ENCODE data around the gene TKT. TPM values are rescaled to one million over a fixed set of nuclear protein-coding genes. Genes with fewer than 3 reads are reported as not detected.

The TKT gene, protein sequence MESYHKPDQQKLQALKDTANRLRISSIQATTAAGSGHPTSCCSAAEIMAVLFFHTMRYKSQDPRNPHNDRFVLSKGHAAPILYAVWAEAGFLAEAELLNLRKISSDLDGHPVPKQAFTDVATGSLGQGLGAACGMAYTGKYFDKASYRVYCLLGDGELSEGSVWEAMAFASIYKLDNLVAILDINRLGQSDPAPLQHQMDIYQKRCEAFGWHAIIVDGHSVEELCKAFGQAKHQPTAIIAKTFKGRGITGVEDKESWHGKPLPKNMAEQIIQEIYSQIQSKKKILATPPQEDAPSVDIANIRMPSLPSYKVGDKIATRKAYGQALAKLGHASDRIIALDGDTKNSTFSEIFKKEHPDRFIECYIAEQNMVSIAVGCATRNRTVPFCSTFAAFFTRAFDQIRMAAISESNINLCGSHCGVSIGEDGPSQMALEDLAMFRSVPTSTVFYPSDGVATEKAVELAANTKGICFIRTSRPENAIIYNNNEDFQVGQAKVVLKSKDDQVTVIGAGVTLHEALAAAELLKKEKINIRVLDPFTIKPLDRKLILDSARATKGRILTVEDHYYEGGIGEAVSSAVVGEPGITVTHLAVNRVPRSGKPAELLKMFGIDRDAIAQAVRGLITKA
- total RNA-seq: 578 and 751 TPM in 2 replicates

DNA sequence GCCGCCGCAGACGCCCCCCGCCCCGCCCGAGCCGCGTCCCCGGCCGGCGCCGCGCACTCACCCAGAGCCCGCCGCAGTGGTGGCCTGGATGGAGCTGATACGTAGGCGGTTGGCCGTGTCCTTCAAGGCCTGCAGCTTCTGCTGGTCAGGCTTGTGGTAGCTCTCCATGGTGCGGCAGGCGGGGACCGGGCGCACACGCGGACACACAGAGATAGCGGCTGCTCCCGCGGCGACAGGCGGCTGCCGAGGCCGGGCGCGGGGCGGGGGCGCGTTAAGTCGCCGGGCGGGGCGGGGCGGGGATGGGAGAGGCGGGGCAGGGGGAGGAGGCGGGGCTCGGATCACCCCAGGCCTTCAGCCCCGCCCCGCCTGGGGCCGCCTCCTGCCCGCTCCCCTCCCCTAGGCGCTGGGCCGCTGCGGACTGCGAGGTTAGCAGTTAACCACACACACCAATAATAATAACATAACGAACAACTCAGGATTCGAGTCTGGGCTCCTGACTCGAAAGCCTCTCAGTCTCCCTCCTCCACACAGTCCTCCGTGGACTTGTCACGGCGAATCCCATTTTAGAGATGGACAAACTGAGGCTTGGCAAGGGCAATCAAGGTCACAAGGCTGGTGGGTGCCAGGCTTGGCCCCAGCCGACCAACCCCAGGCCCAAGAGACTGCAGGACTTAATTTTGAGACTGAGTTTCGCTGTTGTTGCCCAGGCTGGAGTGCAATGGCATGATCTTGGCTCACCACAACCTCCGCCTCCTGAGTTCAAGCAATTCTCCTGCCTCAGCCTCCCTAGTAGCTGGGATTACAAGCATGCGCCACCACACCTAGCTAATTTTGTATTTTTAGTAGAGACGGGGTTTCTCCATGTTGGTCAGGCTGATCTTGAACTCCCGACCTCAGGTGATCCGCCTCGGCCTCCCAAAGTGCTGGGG is at the start of gene TKT:
Gene TKT, minus strand, starts transcription at position 248 of the 929 bp plus-strand sequence. Its CDS starts 80 bp downstream, at position 168.

Other genes starting within 250 kb of the TKT start
- 9.9 and 19.6 TPM in 2 replicates for gene SFMBT1, start 209.9 kb downstream of the TKT start, total RNA-seq
- 32.4 and 38.1 TPM in 2 replicates for gene RFT1, start 125.6 kb downstream of the TKT start, total RNA-seq
- gene PRKCD, start 94.8 kb downstream of the TKT start, total RNA-seq: 4.8 and 4.9 TPM in 2 replicates
- 8.1 and 9.6 TPM in 2 replicates for gene DCP1A, start 91.5 kb upstream of the TKT start, total RNA-seq
- not detected in 2 replicates for gene CACNA1D, start 238.6 kb upstream of the TKT start, total RNA-seq

Data from myometrial cell (primary cell).